ENCODE measurements around the gene REXO1.

DNA sequence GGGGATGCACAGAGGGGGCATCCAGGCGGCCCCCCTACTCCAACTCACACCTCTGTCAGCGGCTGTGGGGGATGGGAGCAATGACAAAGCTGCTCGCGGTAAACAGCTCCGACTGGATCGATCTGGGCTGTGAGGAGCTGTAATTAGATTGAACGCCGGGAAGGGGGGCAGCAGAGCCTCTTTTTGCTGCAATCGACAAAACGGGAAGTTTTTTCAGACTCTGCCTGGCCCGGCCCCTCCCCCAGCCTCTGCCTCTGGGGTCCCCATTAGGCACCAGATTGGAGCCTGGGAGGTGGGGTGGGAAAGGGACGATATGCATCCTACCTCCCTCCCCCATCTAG is 78.7 kb downstream of the REXO1 start:
- TF ChIP-seq EZH2 (IDR thresholded peaks at IDR 0.05; ENCODE audit: low read depth, unreplicated experiment) (no peak), POLR2AphosphoS5 (IDR thresholded peaks at IDR 0.05; ENCODE audit: low read depth) (no peak)
- TF ChIP-seq, protein P1, sequence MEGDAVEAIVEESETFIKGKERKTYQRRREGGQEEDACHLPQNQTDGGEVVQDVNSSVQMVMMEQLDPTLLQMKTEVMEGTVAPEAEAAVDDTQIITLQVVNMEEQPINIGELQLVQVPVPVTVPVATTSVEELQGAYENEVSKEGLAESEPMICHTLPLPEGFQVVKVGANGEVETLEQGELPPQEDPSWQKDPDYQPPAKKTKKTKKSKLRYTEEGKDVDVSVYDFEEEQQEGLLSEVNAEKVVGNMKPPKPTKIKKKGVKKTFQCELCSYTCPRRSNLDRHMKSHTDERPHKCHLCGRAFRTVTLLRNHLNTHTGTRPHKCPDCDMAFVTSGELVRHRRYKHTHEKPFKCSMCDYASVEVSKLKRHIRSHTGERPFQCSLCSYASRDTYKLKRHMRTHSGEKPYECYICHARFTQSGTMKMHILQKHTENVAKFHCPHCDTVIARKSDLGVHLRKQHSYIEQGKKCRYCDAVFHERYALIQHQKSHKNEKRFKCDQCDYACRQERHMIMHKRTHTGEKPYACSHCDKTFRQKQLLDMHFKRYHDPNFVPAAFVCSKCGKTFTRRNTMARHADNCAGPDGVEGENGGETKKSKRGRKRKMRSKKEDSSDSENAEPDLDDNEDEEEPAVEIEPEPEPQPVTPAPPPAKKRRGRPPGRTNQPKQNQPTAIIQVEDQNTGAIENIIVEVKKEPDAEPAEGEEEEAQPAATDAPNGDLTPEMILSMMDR (conservative IDR thresholded peaks at IDR 0.05; ENCODE audit: low read depth in 2 of 2), result no peak
